ENCODE measurements around the gene NTRK3.
"Not testable (repeated sequence)": the region's sequence is repeated elsewhere in the genome, so short reads cannot be mapped to it uniquely, and the experiment has no call there.

- not testable (repeated sequence) for TF ChIP-seq CTCF, POLR2A (IDR thresholded peaks at IDR 0.05)
Observed at GRCh38 chr15:88033421-88033820, 223.1 kb downstream of the NTRK3 start.

Measured in thyroid gland (tissue), 4 donors.